Measurements from ENCODE around the gene JPH4. TPM values are rescaled to one million over a fixed set of nuclear protein-coding genes. Genes with fewer than 3 reads are reported as not detected.
"Not testable (repeated sequence)": the region's sequence is repeated elsewhere in the genome, so short reads cannot be mapped to it uniquely, and the experiment has no call there.

Gene JPH4
- polyA plus RNA-seq, 2 of the 4 experiments (the other 2 are of a cell fraction) = 0.05 TPM; not detected in 1

GRCh38 chr14:23537351-23538049 lies 41.1 kb downstream of the JPH4 start:
- FAIRE-seq = no peak
- POLR2A ChIA-PET = no interaction called here
- CTCF ChIA-PET = interaction anchor here (0.5 to 7.5 kb wide), 9 partner anchors 8 to 238 kb away, joined by 3 to 74 read pairs (median 9); no protein-coding TSS in a partner anchor

GRCh38 chr14:23536906-23537305 lies 41.7 kb downstream of the JPH4 start:
- H3K9me3 ChIP-seq; H3K4me2 ChIP-seq; H3K27ac ChIP-seq; FAIRE-seq; H3K4me3 ChIP-seq; DNase-seq (ENCODE audit: low read depth in 1 of 2, low spot score in 1 of 2); ATAC-seq; H3K4me1 ChIP-seq: not testable (repeated sequence)
- CTCF ChIA-PET = interaction anchor here (0.5 to 7.5 kb wide), 6 partner anchors 22 to 237 kb away, joined by 3 to 74 read pairs (median 4); no protein-coding TSS in a partner anchor
- POLR2A ChIA-PET = interaction anchor here (0.6 kb wide), 1 partner anchor 68 kb away, joined by 3 read pairs; the partner anchor contains the start of gene NGDN
- 87% methylated on average over 6 of the region's 6 CpGs for WGBS (ENCODE audit: missing lambda C conversion rate)

More at GRCh38 chr14:23537351-23538049, 41.1 kb downstream of the JPH4 start:
- Histone ChIP-seq H3K9me3 (no peaks in the 10 kb centered on the region), H3K4me2 (no peak overlapping the region), H3K4me1 (no peaks in the 10 kb centered on the region), H3K27ac (no peak overlapping the region), H3K4me3 (no peak overlapping the region)
- DNase-seq (ENCODE audit: low read depth in 1 of 2, low spot score in 1 of 2) (no peak), ATAC-seq (peak in 1 of 2 experiments; percentile 35; a peak in 1 of 6 replicates)
- no peak for TF ChIP-seq BCL3 (IDR thresholded peaks at IDR 0.05)
- no peak for TF ChIP-seq RNF2 (IDR thresholded peaks at IDR 0.05; ENCODE audit: borderline replicate concordance, low read depth)
- TF ChIP-seq CTCF (IDR thresholded peaks at IDR 0.05) = no peak
- TF ChIP-seq RFX5 (IDR thresholded peaks at IDR 0.05) = no peak
- TF ChIP-seq ZNF302 (CRISPR knock-in tag; IDR thresholded peaks at IDR 0.05) = no peak
- WGBS (ENCODE audit: missing lambda C conversion rate) = 66% methylated on average over 13 of the region's 13 CpGs

- ChIA-PET POLR2A (interaction anchor here (0.6 kb wide), 1 partner anchor 67 kb away, joined by 3 read pairs; the partner anchor contains the start of gene NGDN), CTCF (interaction anchor here (0.6 to 7.5 kb wide), 5 partner anchors 21 to 199 kb away, joined by 3 to 74 read pairs (median 4); no protein-coding TSS in a partner anchor)
- no peak for TF ChIP-seq POLR2A (IDR thresholded peaks at IDR 0.05; ENCODE audit: low read length)
- no peak for TF ChIP-seq TFCP2L1 (CRISPR knock-in tag; IDR thresholded peaks at IDR 0.05)
- TF ChIP-seq EHMT2 (IDR thresholded peaks at IDR 0.05; ENCODE audit: low read depth) = no peak
- no peak for TF ChIP-seq ZC3H11A (IDR thresholded peaks at IDR 0.05)
- no peak for TF ChIP-seq MAZ (IDR thresholded peaks at IDR 0.05; ENCODE audit: borderline replicate concordance, low read depth, low read length)
- TF ChIP-seq HOXB13 (CRISPR knock-in tag; IDR thresholded peaks at IDR 0.05; ENCODE audit: low read depth) = no peak
- no peak for TF ChIP-seq CHD4 (IDR thresholded peaks at IDR 0.05; ENCODE audit: borderline replicate concordance)
- TF ChIP-seq RARB (CRISPR knock-in tag; IDR thresholded peaks at IDR 0.05) = no peak
- no peak for TF ChIP-seq ESRRA (IDR thresholded peaks at IDR 0.05; ENCODE audit: borderline replicate concordance, low read length)
- no peak for TF ChIP-seq CTCF (IDR thresholded peaks at IDR 0.05)
- TF ChIP-seq SREBF2 (IDR thresholded peaks at IDR 0.05) = no peak
- TF ChIP-seq RCOR1 (IDR thresholded peaks at IDR 0.05; ENCODE audit: low read depth, low read length) = no peak
- no peak for TF ChIP-seq NFE2L2 (conservative IDR thresholded peaks at IDR 0.05; ENCODE audit: low read length)
- Histone ChIP-seq H3K27ac (no peak overlapping the region), H3K9me3 (no peaks in the 10 kb centered on the region), H3K4me1 (no peaks in the 10 kb centered on the region), H3K4me3 (no peak overlapping the region), H3K4me2 (no peak overlapping the region)
- FAIRE-seq (no peak), ATAC-seq (no peak), DNase-seq (ENCODE audit: low read depth in 1 of 2, low spot score in 1 of 2) (no peak)
- 94% methylated on average over 2 of the region's 2 CpGs for WGBS (ENCODE audit: missing lambda C conversion rate)
These were observed 42.1 kb downstream of the JPH4 start for GRCh38 chr14:23536494-23536893.

All from A549 (cell line).